Measurements from ENCODE around the gene SLC39A7. TPM values are rescaled to one million over a fixed set of nuclear protein-coding genes. Genes with fewer than 3 reads are reported as not detected.
"Not testable (repeated sequence)": the region's sequence is repeated elsewhere in the genome, so short reads cannot be mapped to it uniquely, and the experiment has no call there.

The SLC39A7 gene
- total RNA-seq, 1 experiment from 2014 or later, result 44.8 TPM

DNA sequence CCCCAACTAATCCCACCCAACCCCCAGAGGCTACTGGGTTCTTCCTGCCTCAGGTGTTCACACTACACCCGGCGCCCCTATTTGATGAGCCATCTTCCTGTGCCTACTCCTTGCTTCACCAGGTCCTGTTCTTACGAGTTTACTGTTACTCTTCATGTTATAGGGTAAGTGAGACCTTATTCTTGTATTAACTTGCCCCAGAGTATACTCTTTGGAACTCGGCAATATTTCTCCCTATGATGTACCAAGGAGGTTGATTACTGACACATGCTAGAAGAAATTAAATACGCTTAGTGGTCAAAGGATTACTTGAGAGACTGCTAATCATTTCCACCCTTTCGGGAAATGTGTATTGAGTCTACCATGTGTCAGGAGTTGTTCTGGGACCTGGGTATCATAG, 16.6 kb downstream of the SLC39A7 start:
- DNase-seq (ENCODE audit: extremely low read depth, low read depth), result no peak

DNA sequence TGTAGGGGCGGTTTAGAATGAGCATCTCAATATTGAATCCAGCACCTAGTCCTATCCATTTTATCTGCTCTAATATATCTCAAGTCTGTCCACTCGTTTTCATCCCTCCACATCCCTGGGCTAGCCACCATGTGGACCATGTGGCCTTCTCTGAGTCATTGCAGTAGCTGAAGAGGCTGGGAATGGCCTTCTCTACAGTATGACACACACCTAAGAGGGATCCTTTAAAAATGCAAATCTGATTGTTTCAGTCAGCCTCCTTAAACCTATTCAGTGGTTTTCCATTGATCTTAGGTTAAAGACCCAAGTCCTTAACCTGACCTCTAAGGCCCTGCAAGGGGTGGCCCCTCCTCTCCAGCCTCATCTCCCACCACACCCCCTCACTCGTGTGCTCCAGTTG, 17.0 kb downstream of the SLC39A7 start:
- DNase-seq (ENCODE audit: extremely low read depth, low read depth), result no peak

DNA sequence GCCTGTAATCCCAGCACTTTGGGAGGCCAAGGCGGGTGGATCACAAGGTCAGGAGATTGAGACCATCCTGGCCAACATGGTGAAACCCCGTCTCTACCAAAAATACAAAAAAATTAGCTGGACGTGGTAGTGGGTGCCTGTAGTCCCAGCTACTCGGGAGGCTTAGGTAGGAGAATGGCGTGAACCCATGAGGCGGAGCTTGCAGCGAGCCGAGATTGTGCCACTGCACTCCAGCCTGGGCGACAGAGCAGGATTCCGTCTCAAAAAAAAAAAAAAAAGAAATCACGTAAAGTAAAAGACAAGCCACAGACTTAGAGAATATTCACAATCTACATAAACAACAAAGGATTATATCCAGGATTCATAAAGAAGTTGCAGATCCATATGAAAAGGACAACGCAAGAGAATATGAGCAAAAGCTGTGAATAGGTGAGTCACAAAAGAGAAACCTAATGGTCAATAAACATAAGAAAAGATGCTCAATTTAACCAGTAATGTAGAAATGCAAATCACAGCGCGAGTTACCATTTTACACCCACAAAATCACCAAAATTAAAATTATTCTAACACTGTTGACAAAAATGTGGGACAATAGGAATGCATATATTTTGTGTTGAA, 25.9 kb downstream of the SLC39A7 start:
- DNase-seq (ENCODE audit: extremely low read depth, low read depth), result not testable (repeated sequence)

DNA sequence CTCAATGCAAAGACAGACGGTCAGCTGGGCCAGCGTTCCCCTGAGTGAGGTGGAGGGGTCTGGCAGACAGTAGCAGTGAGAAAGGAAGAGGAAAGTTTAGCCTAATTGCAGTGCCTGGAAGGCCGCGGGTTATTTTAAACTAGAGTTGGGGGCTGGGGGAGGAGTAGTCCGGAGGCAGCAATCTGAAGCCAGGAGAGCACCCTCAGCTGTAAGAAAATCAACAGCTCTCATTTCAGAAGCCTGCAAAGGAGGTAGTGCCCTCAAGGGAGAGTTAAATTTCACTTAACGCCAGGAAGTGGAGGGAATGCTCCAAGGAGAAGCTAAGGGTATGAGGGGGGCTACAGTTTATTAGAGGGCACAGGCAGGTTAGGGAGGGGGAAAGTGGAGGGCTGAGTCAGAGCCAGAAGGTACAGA, 34.6 kb downstream of the SLC39A7 start:
- DNase-seq (ENCODE audit: extremely low read depth, low read depth), result no peak

DNA sequence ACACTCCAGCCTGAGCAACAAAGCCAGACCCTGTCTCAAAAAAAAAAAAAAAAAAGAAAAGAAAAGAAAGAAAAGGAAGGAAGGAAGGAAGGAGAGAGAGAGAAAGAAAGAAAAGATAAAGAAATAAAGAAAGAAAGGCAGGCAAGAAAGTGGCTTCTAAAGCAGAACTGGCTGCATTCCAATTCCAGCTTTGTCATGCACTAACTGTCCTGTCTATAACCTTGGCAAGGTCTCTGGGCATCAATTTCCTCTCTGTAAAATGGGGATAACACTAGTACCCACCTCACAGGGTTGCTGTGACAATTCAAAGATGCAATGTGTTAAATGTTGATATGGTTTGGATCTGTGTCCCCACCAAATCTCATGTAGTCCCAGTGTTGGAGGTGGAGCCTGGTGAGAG, 35.7 kb downstream of the SLC39A7 start:
- no peak for DNase-seq (ENCODE audit: extremely low read depth, low read depth)

DNA sequence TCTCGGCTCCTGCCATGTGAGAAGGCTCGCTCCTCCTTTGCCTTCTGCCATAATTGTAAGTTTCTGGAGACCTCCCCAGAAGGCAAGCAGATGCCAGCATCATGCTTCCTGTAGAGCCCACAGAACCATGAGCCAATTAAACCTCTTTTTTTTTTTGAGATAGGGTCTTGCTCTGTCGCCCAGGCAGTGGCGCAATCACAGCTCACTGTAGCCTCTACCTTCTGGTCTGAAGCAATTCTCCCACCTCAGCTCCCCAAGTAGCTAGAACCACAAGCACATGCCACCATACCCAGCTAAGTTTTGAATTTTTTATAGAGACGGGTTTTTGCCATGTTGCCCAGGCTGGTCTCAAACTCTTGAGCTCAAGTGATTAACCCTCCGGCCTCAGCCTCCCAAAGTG, 36.2 kb downstream of the SLC39A7 start:
- DNase-seq (ENCODE audit: extremely low read depth, low read depth), result no peak

DNA sequence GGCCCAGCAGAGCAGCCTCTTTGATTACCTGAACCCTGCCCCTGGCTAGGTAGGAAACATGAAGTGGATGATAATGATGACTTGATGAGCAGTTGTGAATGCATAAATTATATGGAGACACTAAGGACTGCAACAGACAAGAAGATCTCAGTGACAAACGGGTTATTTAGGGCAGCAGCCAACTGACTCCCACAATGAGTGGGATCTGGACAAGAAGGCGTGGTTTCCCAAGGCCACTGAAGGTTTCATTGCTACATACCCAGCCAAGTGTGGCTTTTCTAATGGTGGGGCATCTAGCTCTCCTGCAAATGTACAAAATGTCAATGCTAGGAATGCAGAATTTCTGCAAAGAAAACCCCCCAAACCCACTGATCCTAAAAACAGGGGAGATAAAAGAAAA, 37.1 kb downstream of the SLC39A7 start:
- DNase-seq (ENCODE audit: extremely low read depth, low read depth), result no peak

DNA sequence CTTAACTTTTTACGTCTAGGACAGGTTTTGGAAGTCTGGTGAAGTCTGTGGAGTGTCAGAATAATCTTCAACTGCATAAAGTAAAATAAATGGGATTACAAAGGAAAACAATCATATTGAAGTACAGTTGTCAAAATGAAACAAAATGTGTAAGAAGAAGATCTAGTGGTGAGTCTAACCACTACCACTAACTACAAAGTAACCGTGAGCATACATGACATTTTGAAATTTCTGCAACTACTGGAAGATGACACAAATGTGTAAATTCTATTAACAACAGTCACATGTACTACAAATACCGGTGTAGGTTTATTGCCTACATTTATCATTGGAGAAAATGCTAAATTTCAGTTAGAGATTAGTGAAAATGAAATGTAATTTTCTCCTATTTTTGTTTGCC, 41.3 kb downstream of the SLC39A7 start:
- no peak for DNase-seq (ENCODE audit: extremely low read depth, low read depth)

DNA sequence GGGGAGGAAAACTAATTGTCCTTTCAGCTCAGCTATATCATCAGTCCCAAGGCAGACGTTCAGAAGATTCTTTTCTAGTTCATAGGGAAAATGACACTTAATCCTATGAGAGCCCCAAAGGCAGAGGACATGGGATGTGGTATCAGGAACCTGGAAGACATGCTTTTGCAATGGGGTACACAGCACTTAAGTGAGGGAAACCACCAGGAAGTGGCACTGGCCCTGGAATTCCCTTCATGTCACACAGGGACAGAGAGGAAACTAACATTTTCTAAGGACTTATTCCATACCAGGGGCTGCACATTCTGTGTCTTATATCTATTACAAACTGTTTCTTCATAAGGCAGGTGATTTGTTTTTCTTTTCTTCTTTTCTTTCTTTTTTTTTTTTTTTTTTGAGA, 42.8 kb downstream of the SLC39A7 start:
- no peak for DNase-seq (ENCODE audit: extremely low read depth, low read depth)

DNA sequence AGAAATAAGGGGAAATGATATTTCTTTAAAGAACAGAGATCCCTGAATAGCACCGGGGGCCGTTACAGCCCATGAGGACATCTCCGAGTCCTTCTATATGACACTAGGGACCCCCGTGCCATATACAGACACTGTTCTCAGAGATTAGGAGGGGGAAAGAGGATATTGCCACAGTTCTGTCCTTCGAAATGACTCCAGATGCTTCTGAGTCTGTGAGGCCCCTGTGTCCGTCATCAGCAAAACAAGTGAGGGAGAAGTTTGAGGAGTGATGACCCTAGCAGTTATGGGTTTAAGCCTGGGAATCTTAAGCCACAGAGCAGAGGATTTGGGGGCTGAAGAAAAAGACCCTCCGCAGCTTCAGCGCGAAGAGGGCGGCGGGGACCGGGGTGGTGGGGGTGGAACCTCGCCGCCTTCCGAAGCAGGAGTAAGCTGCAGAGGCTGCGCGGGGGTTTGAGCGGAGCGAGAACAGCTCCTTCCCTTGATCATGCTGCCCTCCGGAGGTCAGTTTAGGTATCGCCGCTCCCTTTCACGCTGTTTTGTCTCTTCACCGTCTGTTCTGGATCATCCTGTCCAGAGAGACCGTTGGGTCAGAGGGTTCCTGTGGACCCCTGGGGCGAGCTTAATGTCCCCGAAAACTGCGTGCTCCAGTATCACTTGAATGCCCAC, 47.4 kb downstream of the SLC39A7 start:
- peak; percentile 80 for DNase-seq (ENCODE audit: extremely low read depth, low read depth)

DNA sequence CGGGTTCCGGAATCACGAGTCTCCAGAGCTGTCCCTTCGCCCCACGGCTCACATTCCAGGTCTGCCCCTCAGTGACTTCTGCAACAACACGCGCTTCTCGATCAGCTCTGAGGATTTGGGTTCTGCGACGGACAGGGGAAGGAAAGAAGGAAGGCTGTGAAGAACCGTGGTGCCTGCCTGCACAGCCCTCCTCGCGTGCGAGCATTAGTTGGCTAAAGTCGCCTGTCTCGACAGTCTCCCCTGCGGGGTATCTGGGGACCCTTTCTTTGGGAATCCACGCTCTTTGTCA, 47.9 kb downstream of the SLC39A7 start:
- DNase-seq (ENCODE audit: extremely low read depth, low read depth), result no peak

DNA sequence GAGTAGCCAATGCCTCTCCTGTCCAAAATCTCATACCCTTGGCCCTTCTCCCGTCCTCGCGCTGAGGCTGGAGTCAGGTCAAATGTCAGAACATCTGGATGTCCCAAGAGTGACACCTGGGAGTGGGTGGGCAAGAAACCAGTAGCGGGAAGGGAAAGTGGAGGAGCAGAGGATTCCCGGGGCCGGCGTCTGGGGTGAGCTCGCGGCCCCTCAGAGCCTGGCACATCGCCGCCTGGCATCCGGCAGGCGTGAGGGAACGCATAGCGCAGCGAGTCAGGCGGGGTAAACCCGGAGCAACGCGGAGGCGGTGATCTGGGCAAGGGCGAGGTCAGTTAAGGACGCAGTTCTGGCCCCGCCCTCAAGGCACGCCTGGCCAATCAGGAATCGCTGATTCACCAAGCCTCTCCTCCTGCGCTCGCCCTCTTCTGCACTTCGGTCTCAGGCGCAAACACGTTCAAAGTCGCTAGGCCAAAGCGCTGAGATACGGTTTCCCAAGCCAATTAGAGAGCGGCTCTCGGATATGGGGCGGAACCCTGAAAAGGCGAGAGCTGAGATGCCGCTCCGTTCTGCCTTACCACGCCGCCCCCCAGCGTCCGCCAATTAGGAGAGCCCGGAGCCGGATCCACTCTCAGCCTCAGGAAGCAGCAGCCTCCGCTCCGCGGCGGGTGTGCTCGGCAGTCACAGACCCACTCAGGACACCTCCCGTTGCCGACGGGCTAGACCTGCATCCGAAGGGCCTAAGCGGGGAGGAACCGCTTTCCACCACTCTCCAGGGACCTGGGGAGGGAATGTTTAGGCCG, 48.5 kb downstream of the SLC39A7 start:
- DNase-seq (ENCODE audit: extremely low read depth, low read depth), result peak; percentile 97

DNA sequence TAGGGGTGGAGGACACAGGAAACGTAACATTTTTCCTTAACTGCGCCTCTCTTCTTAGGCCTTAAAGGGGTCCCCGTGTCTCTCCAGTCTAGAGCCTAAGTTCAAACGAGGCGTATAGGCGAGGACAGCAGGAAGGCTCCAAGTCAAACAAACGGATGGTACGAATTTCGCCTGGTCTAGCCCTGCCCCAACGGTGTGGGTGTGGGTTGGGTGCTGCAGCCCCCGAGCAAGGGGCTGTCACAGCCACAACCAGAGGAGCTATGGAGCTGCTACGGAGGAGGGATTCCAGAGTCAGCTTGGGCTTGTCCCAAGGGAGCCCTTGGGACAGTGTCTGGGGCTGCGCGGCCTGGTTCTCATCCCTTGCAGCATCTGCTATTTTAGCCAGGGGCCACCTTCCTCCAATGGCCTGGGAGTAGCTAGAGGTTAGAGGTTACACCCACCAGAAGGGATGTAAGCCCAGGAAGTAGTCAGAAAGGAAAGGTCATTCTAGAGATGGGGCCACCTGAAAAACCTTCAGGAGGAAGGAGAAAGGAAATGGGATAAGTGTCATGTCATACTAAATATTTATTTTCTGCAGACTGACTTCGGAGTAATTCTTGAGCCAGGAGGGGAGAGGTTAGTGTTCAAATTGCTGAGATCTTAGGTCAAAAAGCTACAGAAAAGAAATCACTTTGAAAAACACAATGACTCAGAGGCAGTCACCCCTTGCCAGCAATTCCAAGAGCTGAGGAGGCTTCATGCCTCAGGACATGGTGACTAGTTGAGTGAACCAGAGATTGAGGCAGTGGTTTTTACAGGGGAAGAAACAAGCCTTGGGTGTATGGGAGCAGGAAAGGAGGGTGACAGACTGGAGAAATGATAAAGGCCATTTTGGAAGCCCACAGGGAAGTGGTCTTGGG, 49.3 kb downstream of the SLC39A7 start:
- no peak for DNase-seq (ENCODE audit: extremely low read depth, low read depth)

DNA sequence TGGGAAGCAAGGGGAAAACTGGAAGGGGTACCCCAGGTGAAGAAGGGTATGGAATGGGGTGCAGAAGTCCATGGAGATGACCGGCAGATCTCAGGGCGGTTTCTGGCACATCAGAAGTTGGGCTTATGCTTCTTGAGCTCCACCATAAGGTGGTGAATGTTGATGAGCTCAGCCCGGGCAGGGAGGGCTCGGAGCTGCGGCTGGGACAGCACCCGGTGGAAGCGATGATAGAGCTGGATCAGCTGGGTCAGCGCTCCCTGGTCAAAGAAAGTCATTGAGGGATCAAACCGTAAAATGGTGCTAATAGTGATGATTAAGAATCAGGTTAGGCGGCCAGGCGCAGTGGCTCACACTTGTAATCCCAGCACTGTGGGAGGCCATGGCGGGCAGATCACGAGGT, 50.1 kb downstream of the SLC39A7 start:
- DNase-seq (ENCODE audit: extremely low read depth, low read depth), result no peak

DNA sequence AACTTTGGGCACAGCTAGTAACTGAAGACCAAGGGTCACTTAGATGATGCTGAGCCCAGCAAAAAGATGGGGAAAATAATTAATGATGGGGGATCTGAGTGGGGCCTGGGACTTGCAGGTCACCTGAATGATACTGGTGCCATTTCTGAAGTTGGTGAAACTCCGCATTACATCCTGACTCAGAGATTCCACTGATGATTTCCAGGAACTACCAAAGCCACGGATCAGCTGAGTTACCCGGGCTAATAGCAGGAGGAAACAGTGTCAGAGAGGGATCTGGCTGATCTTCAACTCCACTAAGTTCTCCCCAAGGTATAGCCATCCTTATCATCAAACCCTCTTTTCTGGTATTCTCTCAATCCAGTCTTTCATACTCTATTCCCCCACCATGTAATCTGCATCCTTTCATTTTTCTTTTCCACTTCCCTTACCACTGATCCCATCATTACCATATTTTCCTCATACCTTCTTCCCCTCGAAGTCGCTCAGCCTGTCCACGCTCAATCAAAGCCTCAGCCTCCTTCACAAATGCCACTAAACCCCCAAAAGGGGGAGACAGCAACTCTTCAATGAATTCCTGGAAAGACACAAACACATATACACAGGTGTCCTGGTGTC, 50.8 kb downstream of the SLC39A7 start:
- DNase-seq (ENCODE audit: extremely low read depth, low read depth), result no peak

DNA sequence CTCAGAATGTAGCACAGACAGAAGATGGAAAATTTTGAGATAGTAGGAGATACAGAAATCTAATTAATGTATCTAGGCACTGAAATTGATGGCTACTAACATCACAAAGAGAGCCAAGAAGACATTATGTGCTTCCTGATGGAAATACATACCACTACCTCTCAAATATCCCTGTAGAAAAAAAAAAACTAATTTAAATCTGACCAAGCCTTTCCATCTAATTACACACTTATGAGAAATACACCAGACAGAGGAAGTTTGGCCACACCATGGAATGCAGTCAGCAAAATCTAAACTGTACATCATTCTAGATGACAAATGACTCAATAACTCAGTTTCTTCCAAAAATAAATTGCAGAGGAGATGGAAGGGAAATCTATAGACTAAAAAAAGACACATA, 52.1 kb downstream of the SLC39A7 start:
- DNase-seq (ENCODE audit: extremely low read depth, low read depth), result no peak

Small RNA genes within 50 kb of the gene (small RNA-seq; reads per million reads assigned to genes)
- gene MIR219A1, result 0.12 to 1.5 reads per million in 2 experiments
- gene RNY4P10, result 0 to 0.65 reads per million in 2 experiments

Other genes starting within 250 kb of the SLC39A7 start
- gene HLA-DMA, start 247.8 kb upstream of the SLC39A7 start, total RNA-seq (2014; rRNA removed; shearing (Covaris generic)), result 1.2 and 2.0 TPM in 2 replicates
- gene BRD2, start 232.3 kb upstream of the SLC39A7 start, total RNA-seq (2014; rRNA removed; shearing (Covaris generic)), result 132 and 133 TPM in 2 replicates
- gene HLA-DOA, start 191.3 kb upstream of the SLC39A7 start, total RNA-seq (2014; rRNA removed; shearing (Covaris generic)), result not detected in 2 replicates
- gene HLA-DPA1, start 127.2 kb upstream of the SLC39A7 start, total RNA-seq (2014; rRNA removed; shearing (Covaris generic)), result not detected in 2 replicates
- gene HLA-DPB1, start 124.9 kb upstream of the SLC39A7 start, total RNA-seq (2014; rRNA removed; shearing (Covaris generic)), result not detected in 2 replicates
- 0.05 TPM in 1 of 2 replicates, not detected in the other for gene COL11A2, start 8.4 kb upstream of the SLC39A7 start, total RNA-seq (2014; rRNA removed; shearing (Covaris generic))
- gene RXRB, start 202 bp upstream of the SLC39A7 start, total RNA-seq (2014; rRNA removed; shearing (Covaris generic)), result 13.7 and 14.0 TPM in 2 replicates
- 10.3 and 12.5 TPM in 2 replicates for gene HSD17B8, start 3.8 kb downstream of the SLC39A7 start, total RNA-seq (2014; rRNA removed; shearing (Covaris generic))
- 8.7 and 10.8 TPM in 2 replicates for gene RING1, start 7.6 kb downstream of the SLC39A7 start, total RNA-seq (2014; rRNA removed; shearing (Covaris generic))
- 36.0 and 39.7 TPM in 2 replicates for gene VPS52, start 71.0 kb downstream of the SLC39A7 start, total RNA-seq (2014; rRNA removed; shearing (Covaris generic))
- gene RPS18, start 71.2 kb downstream of the SLC39A7 start, total RNA-seq (2014; rRNA removed; shearing (Covaris generic)), result 4,945 and 5,414 TPM in 2 replicates
- gene B3GALT4, start 76.3 kb downstream of the SLC39A7 start, total RNA-seq (2014; rRNA removed; shearing (Covaris generic)), result 0.69 and 1.8 TPM in 2 replicates
- 28.8 and 29.4 TPM in 2 replicates for gene WDR46, start 88.4 kb downstream of the SLC39A7 start, total RNA-seq (2014; rRNA removed; shearing (Covaris generic))
- 61.7 and 69.2 TPM in 2 replicates for gene PFDN6, start 88.7 kb downstream of the SLC39A7 start, total RNA-seq (2014; rRNA removed; shearing (Covaris generic))
- 16.0 and 16.9 TPM in 2 replicates for gene RGL2, start 98.1 kb downstream of the SLC39A7 start, total RNA-seq (2014; rRNA removed; shearing (Covaris generic))
- 45.3 and 58.5 TPM in 2 replicates for gene TAPBP, start 113.2 kb downstream of the SLC39A7 start, total RNA-seq (2014; rRNA removed; shearing (Covaris generic))
- gene ZBTB22, start 116.9 kb downstream of the SLC39A7 start, total RNA-seq (2014; rRNA removed; shearing (Covaris generic)), result 8.6 and 8.7 TPM in 2 replicates
- gene DAXX, start 122.1 kb downstream of the SLC39A7 start, total RNA-seq (2014; rRNA removed; shearing (Covaris generic)), result 22.3 and 23.9 TPM in 2 replicates
- 14.7 and 16.9 TPM in 2 replicates for gene KIFC1, start 191.0 kb downstream of the SLC39A7 start, total RNA-seq (2014; rRNA removed; shearing (Covaris generic))
- 15.9 and 18.8 TPM in 2 replicates for gene PHF1, start 210.1 kb downstream of the SLC39A7 start, total RNA-seq (2014; rRNA removed; shearing (Covaris generic))
- gene CUTA, start 217.2 kb downstream of the SLC39A7 start, total RNA-seq (2014; rRNA removed; shearing (Covaris generic)), result 132 and 160 TPM in 2 replicates
- gene SYNGAP1, start 219.2 kb downstream of the SLC39A7 start, total RNA-seq (2014; rRNA removed; shearing (Covaris generic)), result 1.2 TPM in 2 replicates